ENCODE data around the gene SLC4A7.

- TF ChIP-seq, protein P1, sequence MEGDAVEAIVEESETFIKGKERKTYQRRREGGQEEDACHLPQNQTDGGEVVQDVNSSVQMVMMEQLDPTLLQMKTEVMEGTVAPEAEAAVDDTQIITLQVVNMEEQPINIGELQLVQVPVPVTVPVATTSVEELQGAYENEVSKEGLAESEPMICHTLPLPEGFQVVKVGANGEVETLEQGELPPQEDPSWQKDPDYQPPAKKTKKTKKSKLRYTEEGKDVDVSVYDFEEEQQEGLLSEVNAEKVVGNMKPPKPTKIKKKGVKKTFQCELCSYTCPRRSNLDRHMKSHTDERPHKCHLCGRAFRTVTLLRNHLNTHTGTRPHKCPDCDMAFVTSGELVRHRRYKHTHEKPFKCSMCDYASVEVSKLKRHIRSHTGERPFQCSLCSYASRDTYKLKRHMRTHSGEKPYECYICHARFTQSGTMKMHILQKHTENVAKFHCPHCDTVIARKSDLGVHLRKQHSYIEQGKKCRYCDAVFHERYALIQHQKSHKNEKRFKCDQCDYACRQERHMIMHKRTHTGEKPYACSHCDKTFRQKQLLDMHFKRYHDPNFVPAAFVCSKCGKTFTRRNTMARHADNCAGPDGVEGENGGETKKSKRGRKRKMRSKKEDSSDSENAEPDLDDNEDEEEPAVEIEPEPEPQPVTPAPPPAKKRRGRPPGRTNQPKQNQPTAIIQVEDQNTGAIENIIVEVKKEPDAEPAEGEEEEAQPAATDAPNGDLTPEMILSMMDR (conservative IDR thresholded peaks at IDR 0.05 in 1 of 2, IDR thresholded peaks at IDR 0.05 in 1 of 2; ENCODE audit: extremely low read depth in 1 of 2, insufficient read depth in 1 of 2, low read depth in 1 of 2, low read length in 2 of 2): no peak
- TF ChIP-seq EZH2 (IDR thresholded peaks at IDR 0.05; ENCODE audit: borderline replicate concordance, low read length): no peak
Measured at GRCh38 chr3:27340534-27340933, 143.7 kb downstream of the SLC4A7 start.

All from mammary epithelial cell (primary cell).